Astrocyte of the spinal cord (primary cell): ENCODE results near the gene TSPEAR.

ENCODE experiments used
- DNase-seq: peaks from one replicate; pipeline ENCODE4 v3.0.0; 2011; ENCODE audit warnings: low read depth, low spot score
- H3K4me3 ChIP-seq: 2 replicates; pipeline ENCODE4 v1.5.1; 2011; ENCODE audit warnings: low read depth, mild to moderate bottlenecking, low read length, moderate library complexity
- in situ Hi-C: cut with HindIII; loops from 2 replicates; pipeline ENCODE4 v1.10.0; 2017; ENCODE audit warnings: low sequenced_read_pairs
- TF ChIP-seq, protein P1 (sequence below): IDR thresholded peaks from 2 replicates; pipeline ENCODE4 v1.5.1; 2012; ENCODE audit warnings: low read depth, mild to moderate bottlenecking, low read length, inconsistent platforms

The TSPEAR gene

DNA sequence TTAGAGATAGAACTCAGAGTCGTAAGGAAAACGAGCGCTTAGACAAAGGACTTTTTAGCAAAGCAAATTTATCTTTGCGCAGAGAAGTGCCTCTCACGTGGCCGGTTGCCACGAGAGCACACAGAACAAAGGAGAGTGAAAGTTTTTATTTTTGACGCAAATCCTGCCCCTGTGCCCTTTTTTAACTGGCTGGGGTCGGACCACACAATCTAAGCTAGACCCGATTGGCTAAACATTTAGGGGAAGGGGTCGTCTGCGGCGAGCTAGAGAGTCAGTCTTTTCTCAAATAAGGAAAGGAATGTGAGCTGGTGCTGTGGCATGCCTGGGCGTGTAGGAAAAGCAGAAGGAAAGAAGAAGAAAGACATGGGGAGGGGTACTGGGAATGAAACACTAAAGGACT lies 162.4 kb downstream of the TSPEAR start:
- no peak overlapping the region for H3K4me3 ChIP-seq
- DNase-seq, result no peak
- TF ChIP-seq, protein P1, sequence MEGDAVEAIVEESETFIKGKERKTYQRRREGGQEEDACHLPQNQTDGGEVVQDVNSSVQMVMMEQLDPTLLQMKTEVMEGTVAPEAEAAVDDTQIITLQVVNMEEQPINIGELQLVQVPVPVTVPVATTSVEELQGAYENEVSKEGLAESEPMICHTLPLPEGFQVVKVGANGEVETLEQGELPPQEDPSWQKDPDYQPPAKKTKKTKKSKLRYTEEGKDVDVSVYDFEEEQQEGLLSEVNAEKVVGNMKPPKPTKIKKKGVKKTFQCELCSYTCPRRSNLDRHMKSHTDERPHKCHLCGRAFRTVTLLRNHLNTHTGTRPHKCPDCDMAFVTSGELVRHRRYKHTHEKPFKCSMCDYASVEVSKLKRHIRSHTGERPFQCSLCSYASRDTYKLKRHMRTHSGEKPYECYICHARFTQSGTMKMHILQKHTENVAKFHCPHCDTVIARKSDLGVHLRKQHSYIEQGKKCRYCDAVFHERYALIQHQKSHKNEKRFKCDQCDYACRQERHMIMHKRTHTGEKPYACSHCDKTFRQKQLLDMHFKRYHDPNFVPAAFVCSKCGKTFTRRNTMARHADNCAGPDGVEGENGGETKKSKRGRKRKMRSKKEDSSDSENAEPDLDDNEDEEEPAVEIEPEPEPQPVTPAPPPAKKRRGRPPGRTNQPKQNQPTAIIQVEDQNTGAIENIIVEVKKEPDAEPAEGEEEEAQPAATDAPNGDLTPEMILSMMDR, result no peak

DNA sequence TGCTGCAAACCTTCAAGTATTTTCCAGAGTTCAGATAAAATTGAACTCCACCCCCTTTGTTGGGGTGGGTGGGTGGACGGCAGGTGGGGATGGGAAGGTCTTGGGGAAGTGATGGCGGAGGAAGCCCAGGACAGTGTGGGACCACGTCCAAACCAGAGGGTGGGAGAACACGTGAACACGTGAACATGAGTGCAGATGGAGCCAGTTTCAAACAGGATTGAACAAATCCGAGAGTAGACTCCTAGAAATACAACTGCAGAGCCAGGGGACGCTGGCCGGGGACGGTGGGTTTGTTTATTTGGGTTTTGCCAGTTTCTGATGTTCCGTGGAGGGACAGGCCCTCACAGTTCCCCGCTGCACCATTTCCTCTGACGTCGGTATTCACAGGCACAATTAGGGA lies 163.0 kb downstream of the TSPEAR start:
- in situ Hi-C loops, result no loop called here
- TF ChIP-seq, protein P1, result no peak
- no peak overlapping the region for H3K4me3 ChIP-seq
- no peak for DNase-seq

More for the DNA sequence above, 162.4 kb downstream of the TSPEAR start:
- in situ Hi-C loops, result no loop called here

DNA sequence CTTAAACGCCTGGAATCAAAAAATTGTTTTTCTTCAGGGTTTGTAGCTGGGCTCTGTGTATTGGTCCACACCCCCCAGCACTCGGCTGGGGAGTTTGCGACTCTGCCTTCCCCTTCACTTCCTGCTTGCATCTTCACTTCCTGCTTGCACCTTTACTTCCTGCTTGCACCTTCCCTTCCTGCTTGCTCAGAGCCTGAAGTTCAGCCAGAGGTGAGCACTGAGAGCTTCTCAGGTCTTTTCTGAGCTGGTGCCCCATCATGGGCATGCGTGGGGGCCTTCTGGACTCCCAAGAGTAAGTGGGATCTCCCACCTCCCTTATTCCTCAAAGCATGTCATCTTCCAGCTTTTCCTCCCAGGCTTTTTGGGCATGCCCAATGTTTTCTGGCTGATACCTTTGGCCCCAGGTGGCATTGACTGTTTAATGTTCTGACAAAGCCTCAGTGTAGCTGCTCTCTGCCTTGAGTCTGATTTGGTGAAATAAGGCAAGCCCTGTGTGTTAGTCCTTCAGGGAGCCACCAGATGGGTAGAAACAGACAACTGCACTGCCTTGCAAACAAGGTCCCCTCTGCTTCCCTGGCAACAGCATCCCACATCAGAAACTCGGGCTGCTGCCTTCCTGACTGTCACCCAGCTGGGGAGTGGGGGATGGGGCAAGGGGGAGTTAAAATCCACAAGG lies 163.6 kb downstream of the TSPEAR start:
- no peak overlapping the region for H3K4me3 ChIP-seq
- no peak for DNase-seq
- TF ChIP-seq, protein P1, result no peak
- in situ Hi-C loops, result no loop called here

DNA sequence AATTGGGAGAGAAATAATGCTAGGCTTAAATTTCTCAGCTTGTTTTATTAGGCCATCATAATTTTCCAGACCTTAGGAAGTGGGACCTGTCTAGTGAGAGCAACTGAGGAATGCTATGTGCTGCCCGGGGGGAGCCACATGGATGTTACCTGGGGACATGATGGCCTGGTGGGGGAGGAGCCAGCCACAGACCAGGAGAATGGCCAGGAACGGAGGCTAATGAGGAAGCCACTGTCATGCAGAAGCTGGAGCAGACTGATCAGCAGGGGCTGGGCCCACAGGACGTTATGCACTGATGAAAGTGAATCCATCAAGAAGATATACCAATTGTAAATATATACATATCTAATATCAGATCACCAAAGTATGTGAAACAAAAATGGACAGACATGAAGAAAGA lies 166.8 kb downstream of the TSPEAR start:
- in situ Hi-C loops, result no loop called here
- H3K4me3 ChIP-seq, result no peak overlapping the region
- TF ChIP-seq, protein P1, result no peak
- no peak for DNase-seq

DNA sequence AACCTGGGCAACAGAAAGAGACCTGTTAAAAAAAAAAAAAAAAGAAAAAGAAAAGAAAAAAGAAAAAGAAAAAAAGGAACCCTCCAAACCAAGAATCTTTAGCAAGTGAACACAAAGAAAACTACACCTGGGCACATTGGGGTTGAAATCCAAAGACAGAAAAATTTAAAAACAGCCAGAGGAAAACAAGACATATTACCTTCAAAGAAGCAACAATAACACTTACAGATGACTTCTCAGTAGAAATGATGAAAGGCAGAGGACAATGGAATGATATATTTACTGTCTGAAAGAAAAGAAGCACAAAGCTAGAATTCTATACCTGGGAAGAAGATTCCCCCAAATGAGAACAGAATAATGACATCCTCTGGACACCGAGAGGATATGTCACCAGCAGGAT lies 168.7 kb downstream of the TSPEAR start:
- TF ChIP-seq, protein P1, result no peak
- in situ Hi-C loops, result no loop called here
- no peak for DNase-seq
- no peak overlapping the region for H3K4me3 ChIP-seq

DNA sequence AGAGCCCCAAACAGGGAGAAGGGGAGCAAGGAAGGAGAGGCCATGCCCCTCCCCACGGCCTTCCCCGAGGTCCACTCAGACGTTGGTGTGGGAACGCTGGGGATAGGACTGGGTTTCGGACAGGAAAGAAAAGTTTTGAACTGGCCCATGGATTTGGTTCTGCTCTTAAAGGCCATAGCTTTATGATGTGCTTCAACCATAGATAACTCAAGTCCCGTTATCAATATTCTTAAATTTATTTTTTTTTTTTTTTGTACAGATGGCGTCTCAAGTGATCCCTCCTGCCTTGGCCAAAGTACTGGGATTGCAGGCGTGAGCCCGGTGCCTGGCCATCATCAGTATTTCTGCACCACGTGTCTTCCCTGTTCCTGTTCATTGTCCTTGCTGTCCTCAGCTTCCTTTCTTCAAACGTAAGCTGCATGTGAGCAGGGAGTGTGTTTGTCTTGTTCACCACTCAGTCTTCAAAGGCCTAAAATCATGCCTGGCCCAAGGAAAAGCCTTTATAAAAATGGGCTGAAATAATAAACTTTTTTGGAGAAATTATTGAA lies 170.6 kb downstream of the TSPEAR start:
- no peak overlapping the region for H3K4me3 ChIP-seq
- TF ChIP-seq, protein P1, result no peak
- DNase-seq, result no peak
- in situ Hi-C loops, result no loop called here
